Measurements from ENCODE around the gene TOR2A.

- TF ChIP-seq ZNF124 (CRISPR knock-in tag; IDR thresholded peaks at IDR 0.05) (no peak), ZNF512 (tag; IDR thresholded peaks at IDR 0.05) (no peak), ZBTB1 (CRISPR knock-in tag; IDR thresholded peaks at IDR 0.05; ENCODE audit: borderline replicate concordance, low read depth) (no peak), ZBTB2 (IDR thresholded peaks at IDR 0.05) (no peak), TEAD2 (tag; IDR thresholded peaks at IDR 0.05) (no peak), ETV6 (IDR thresholded peaks at IDR 0.05; ENCODE audit: borderline replicate concordance in 1 of 2, low read depth in 2 of 2, low read length in 1 of 2) (no peak), ETV6 (CRISPR knock-in tag; IDR thresholded peaks at IDR 0.05; ENCODE audit: borderline replicate concordance) (peak; percentile 84; the same call in 1 of the 2 replicates), USF2 (CRISPR knock-in tag; IDR thresholded peaks at IDR 0.05) (no peak), BRD4 (IDR thresholded peaks at IDR 0.05) (no peak), NCOR1 (IDR thresholded peaks at IDR 0.05) (no peak)
Observed at GRCh38 chr9:127734247-127734746, 797 bp downstream of the TOR2A start.
